GM13976 (cell line): ENCODE measurements around the gene OR51B5.
"Not testable (repeated sequence)": the region's sequence is repeated elsewhere in the genome, so short reads cannot be mapped to it uniquely, and the experiment has no call there.

Experiments
- DNase-seq: peaks from one replicate; pipeline ENCODE4 v3.0.0; 2012; ENCODE audit warnings: low spot score
- in situ Hi-C: fragments of 300-500 bp; cut with MboI; formaldehyde crosslinking; loops from one replicate; pipeline ENCODE4 v1.12.0; 2022; ENCODE audit warnings: low sequenced_read_pairs, mixed read lengths, inconsistent platforms; ENCODE audit not compliant: unreplicated experiment
- TF ChIP-seq, protein P1 (sequence below): IDR thresholded peaks from 2 replicates; pipeline ENCODE4 v1.5.1; 2012; ENCODE audit warnings: borderline replicate concordance, mild to moderate bottlenecking; ENCODE audit not compliant: insufficient read depth; ENCODE audit errors: extremely low read depth, missing control alignments, control extremely low read depth

Gene OR51B5

GRCh38 chr11:5335170-5335569 lies 8.2 kb downstream of the OR51B5 start:
- TF ChIP-seq, protein P1, sequence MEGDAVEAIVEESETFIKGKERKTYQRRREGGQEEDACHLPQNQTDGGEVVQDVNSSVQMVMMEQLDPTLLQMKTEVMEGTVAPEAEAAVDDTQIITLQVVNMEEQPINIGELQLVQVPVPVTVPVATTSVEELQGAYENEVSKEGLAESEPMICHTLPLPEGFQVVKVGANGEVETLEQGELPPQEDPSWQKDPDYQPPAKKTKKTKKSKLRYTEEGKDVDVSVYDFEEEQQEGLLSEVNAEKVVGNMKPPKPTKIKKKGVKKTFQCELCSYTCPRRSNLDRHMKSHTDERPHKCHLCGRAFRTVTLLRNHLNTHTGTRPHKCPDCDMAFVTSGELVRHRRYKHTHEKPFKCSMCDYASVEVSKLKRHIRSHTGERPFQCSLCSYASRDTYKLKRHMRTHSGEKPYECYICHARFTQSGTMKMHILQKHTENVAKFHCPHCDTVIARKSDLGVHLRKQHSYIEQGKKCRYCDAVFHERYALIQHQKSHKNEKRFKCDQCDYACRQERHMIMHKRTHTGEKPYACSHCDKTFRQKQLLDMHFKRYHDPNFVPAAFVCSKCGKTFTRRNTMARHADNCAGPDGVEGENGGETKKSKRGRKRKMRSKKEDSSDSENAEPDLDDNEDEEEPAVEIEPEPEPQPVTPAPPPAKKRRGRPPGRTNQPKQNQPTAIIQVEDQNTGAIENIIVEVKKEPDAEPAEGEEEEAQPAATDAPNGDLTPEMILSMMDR, result no peak
- in situ Hi-C loops, result no loop called here
- no peak for DNase-seq

- in situ Hi-C loops, result no loop called here
- no peak for DNase-seq
- TF ChIP-seq, protein P1, result no peak
Observed at GRCh38 chr11:5324197-5324596, 19.1 kb downstream of the OR51B5 start, which contains the start of gene OR51B2. OR51B2 (minus strand) TSS chr11:5324297; CDS start chr11:5324297, 0 bp downstream.

DNA sequence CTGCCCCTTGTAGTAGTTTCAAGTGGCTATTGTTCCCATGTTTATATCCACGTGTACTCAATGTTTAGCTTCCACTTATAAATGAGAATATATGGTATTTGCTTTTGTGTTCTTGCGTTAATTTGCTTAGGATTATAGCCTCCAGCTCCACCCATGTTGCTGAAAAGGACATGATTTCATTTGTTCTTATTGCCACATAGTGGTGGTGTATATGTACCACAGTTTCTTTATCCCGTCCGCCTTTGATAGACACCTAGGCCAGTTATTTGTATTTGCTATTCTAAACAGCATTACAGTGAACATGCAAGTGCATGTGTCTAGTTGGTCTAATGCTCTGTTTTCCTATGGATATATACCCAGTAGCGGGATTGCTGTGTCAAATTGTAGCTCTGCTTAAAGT lies 26.0 kb downstream of the OR51B5 start:
- TF ChIP-seq, protein P1, result no peak
- in situ Hi-C loops, result no loop called here
- DNase-seq, result no peak

- in situ Hi-C loops, DNase-seq: not testable (repeated sequence)
Observed at GRCh38 chr11:5313326-5314023, 29.8 kb downstream of the OR51B5 start.

GRCh38 chr11:5310423-5310822 lies 32.9 kb downstream of the OR51B5 start:
- TF ChIP-seq, protein P1, result no peak
- DNase-seq, result no peak
- in situ Hi-C loops, result no loop called here

GRCh38 chr11:5307256-5308019 lies 35.9 kb downstream of the OR51B5 start:
- DNase-seq, result no peak
- TF ChIP-seq, protein P1, result no peak
- in situ Hi-C loops, result no loop called here

GRCh38 chr11:5304046-5304445 lies 39.3 kb downstream of the OR51B5 start:
- in situ Hi-C loops, result no loop called here
- DNase-seq, result no peak
- TF ChIP-seq, protein P1, result no peak
